ENCODE data around the gene FKBP1A.

The FKBP1A gene

GRCh38 chr20:1320902-1321653 is 71.8 kb downstream of the FKBP1A start:
- H3K4me3 ChIP-seq (ENCODE audit: low read length), result no peak overlapping the region

GRCh38 chr20:1320016-1320415 is 72.8 kb downstream of the FKBP1A start:
- no peak for DNase-seq (ENCODE audit: low read depth)

More at GRCh38 chr20:1320902-1321653, 71.8 kb downstream of the FKBP1A start:
- DNase-seq (ENCODE audit: low read depth), result no peak
- TF ChIP-seq CTCF (IDR thresholded peaks at IDR 0.05; ENCODE audit: insufficient read depth, low read depth, low read length, missing control alignments), result no peak

GRCh38 chr20:1319462-1319861 is 73.4 kb downstream of the FKBP1A start:
- DNase-seq (ENCODE audit: low read depth), result no peak
- H3K4me3 ChIP-seq (ENCODE audit: low read length), result no peak overlapping the region
- no peak for TF ChIP-seq CTCF (IDR thresholded peaks at IDR 0.05; ENCODE audit: insufficient read depth, low read depth, low read length, missing control alignments)

More at GRCh38 chr20:1320016-1320415, 72.8 kb downstream of the FKBP1A start:
- no peak for TF ChIP-seq CTCF (IDR thresholded peaks at IDR 0.05; ENCODE audit: insufficient read depth, low read depth, low read length, missing control alignments)
- no peak overlapping the region for H3K4me3 ChIP-seq (ENCODE audit: low read length)

DNA sequence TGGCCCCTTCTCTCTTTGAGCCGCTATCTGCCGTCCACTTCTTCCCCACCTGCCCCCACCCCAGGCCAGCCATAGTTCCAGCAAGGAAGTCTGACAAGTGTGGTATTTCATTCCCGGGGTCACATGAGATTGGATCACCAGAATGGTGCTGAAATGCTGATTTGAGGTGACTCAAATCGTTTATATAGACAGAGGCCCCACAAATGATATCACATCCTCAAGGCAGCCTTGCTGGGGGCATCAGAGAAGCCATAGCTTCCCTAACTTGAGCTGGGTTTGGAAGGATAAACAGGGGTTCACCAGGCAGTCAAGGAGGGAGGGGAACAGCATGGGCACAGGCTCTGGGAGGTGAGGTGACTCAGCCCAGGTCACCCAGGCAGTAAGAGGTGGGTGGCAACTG is 73.8 kb downstream of the FKBP1A start:
- DNase-seq (ENCODE audit: low read depth), result no peak
- TF ChIP-seq CTCF (IDR thresholded peaks at IDR 0.05; ENCODE audit: insufficient read depth, low read depth, low read length, missing control alignments), result no peak
- no peak overlapping the region for H3K4me3 ChIP-seq (ENCODE audit: low read length)

Measured in epithelial cell of esophagus (primary cell).